Prostate gland (tissue), 2 donors: Measurements from ENCODE around the gene PAN2.

Experiments used
- POLR2A ChIP-seq: fragments of 450-650 bp; IDR thresholded peaks from one replicate; pipeline ENCODE4 v1.6.1; 2016; ENCODE audit warnings: antibody characterized with exemption, mild to moderate bottlenecking
- POLR2AphosphoS5 ChIP-seq: sonication (generic); formaldehyde crosslinking; IDR thresholded peaks from one replicate; pipeline ENCODE4 v1.6.1; 2017; ENCODE audit warnings: antibody characterized with exemption
- TF ChIP-seq, protein P1 (sequence below), 4 experiments: fragments of 200-600 bp in 2 of 4; fragments of 450-650 bp in 2 of 4; sonication (generic) in 2 of 4; IDR thresholded peaks; 1 replicate in 3 of 4; 2 replicates in 1 of 4; pipeline ENCODE4 v1.5.1; 2016 to 2019; ENCODE audit warnings: antibody characterized with exemption in 4 of 4, mild to moderate bottlenecking in 2 of 4, moderate library complexity in 2 of 4

DNA sequence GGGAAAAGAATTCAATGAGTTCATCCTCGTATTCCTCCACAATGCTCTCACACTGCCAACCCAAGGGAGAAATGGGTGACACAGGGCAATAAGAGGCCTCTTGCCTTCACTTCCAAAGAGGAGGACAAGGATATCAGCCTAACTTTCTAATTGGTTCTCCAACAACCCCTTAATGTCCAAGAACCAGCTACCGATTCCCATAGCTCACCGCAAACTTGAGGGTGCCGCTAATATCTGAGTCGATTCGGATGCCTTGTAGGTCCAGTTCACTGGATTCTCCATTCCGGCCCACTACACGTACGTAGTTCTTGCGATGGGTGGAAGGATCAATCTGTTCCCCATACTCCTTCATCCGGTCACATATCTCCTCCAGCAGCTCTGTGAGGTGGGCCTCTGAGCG is 22.8 kb downstream of the PAN2 start:
- no peak for TF ChIP-seq POLR2AphosphoS5
- TF ChIP-seq POLR2A, result no peak
- TF ChIP-seq, protein P1, sequence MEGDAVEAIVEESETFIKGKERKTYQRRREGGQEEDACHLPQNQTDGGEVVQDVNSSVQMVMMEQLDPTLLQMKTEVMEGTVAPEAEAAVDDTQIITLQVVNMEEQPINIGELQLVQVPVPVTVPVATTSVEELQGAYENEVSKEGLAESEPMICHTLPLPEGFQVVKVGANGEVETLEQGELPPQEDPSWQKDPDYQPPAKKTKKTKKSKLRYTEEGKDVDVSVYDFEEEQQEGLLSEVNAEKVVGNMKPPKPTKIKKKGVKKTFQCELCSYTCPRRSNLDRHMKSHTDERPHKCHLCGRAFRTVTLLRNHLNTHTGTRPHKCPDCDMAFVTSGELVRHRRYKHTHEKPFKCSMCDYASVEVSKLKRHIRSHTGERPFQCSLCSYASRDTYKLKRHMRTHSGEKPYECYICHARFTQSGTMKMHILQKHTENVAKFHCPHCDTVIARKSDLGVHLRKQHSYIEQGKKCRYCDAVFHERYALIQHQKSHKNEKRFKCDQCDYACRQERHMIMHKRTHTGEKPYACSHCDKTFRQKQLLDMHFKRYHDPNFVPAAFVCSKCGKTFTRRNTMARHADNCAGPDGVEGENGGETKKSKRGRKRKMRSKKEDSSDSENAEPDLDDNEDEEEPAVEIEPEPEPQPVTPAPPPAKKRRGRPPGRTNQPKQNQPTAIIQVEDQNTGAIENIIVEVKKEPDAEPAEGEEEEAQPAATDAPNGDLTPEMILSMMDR (IDR thresholded peaks at IDR 0.05), result no peak
